Activated gamma-delta T cell (primary cell): ENCODE data around the gene ESRRA.

ENCODE experiments used
- DNase-seq: peaks from one replicate; lab custom pipeline; 2025; lab: John Stamatoyannopoulos, UW

The ESRRA gene

DNA sequence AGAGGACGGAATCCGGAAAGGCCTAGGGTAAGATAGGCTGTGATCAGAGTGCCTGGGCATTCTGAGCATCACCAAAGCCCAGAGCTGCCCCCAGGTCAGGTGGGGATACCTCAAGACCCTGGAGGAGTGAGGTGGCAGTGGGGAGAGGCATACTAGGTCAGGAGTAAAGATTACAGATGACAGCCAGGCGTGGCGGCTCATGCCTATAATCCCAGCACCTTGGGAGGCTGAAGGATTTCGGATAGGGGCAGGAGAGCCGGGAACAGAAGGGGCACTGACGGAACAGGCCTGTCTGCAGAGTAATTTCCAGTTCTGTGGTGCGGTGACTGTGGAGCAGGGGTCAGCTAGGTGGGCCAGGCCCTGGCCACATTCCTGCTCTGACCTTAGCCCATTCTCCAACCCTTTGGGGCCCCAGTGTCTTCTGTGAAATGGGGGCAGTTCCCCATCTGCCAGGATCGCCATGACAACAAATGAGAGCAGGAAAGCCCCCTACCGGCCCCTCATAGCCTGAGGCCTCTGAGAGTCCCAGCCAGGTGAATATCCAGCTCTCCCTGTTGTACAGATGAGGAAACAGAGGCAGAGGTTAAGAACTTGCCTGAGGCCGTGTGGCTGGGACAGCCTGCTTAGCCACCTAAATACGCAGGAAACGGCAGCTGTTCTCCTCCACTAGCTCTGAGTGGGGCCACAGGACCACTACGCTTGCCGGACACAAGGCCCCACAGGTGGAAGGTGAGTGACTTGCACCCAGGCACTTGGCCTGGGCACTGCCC is 30.1 kb upstream of the ESRRA start:
- no peak for DNase-seq

GRCh38 chr11:64275841-64276240 is 29.5 kb upstream of the ESRRA start:
- no peak for DNase-seq

DNA sequence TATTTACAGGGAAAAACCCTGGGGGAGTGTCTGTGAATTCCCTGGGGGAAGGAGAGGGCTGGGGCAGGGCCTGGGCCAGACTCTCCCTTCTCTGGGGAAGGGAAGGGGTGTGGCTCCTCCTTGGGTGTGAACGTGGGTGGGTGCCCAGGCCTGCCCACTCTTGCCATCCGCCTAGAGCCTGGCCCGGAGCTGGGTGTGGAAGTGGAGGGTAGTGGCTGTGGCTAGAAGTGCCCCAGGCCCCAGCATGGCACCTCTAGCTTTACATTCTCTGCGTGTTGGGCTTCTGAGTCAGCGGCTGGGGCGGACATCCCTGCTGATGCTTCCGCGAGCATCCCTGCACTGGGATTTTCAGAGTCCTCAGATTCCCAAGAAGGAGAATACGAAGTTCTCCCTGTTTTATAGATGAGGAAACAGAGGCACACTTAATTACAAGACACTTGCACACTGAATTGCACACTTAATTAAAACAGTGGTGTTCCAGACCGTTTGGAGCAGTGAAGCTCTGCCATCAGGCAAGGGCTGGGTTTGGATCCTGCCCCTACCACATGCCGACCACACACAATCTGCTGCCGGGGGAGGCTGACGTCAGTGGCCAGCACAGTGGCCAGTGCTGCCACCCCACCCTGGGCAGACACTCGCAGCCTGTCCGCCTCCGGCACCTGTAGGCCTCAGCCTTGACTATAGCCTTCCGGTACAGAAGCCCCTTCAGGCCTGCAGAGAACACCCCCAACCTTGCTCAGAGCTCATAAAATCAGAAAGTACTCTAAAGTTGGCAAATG is 28.5 kb upstream of the ESRRA start:
- DNase-seq: no peak

DNA sequence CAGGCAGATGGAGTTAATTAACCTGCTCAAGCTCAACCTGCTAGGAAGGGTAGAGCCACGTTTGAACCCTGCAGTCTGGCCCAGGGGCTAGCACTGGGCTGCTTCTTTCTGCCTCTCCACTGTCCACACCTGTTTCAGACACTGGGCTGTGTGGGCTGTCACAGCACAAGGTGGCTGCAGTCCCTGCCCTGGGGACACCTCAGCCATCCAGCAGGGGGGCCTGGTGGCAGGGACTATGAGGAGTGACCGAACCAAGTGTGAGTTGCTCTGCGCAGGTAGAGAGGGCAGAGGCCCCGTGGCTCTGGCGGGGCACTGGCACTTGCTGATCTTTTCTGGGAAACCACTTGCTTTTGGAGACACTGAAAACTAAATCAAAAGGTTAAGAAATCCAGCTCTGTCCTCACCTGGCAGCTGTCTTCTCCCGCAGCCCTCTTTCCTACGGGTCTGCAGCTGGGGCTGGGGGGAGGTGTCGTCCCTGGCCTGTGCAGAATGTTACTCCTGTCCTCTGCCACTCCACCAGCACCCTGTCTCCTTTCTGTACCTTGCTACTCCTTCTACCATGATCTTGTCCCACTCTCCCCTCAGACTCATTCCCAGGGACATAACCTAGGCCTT is 26.6 kb upstream of the ESRRA start:
- no peak for DNase-seq

- no peak for DNase-seq
Observed at GRCh38 chr11:64281957-64282770, 23.2 kb upstream of the ESRRA start.

- no peak for DNase-seq
Observed at GRCh38 chr11:64283092-64283491, 22.2 kb upstream of the ESRRA start.

GRCh38 chr11:64284048-64284961 is 21.0 kb upstream of the ESRRA start, which contains the start of gene BAD:
TSS of gene BAD (minus strand) at chr11:64284665. CDS start at chr11:64284368, 297 bp downstream.
- peak; percentile 85 for DNase-seq

GRCh38 chr11:64284962-64285884 is 20.1 kb upstream of the ESRRA start, which contains the start of gene GPR137:
TSS of gene GPR137 (plus strand) at chr11:64285848. CDS start at chr11:64286525, 677 bp downstream.
- peak; percentile 84 for DNase-seq

DNA sequence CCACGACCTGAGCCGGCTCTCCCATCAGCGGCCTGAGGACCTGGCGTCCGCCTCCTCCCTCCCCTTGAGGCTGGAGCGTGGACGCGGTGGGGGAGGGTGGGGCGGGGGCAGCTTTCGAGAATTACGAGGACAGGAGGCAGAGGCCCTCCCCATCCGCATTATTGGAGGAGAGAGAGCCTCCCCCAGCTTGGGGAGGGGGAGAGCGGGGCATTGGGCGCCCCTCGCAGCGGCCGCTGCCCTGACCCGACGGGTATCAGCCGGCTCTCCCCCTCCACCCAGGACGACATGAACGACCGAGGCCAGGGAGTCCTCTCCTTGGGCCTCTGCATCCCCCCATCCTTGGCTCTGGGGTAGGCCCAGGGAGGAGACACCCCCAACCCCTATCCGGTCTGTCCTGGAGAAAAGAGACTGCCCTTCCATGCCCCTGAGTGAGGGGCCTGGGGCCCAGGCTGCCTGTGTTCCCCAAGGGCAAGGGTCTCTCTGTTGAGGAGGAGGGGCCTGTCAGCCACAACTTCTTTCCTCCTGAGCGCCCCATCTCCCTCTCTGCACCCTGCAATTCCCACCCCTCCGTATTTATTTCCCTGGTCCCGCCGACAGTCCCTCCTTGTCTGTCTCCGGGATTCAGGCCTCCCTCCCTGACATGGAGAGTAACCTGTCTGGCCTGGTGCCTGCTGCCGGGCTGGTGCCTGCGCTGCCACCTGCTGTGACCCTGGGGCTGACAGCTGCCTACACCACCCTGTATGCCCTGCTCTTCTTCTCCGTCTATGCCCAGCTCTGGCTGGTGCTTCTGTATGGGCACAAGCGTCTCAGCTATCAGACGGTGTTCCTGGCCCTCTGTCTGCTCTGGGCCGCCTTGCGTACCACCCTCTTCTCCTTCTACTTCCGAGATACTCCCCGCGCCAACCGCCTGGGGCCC is 19.2 kb upstream of the ESRRA start:
- DNase-seq: no peak

DNA sequence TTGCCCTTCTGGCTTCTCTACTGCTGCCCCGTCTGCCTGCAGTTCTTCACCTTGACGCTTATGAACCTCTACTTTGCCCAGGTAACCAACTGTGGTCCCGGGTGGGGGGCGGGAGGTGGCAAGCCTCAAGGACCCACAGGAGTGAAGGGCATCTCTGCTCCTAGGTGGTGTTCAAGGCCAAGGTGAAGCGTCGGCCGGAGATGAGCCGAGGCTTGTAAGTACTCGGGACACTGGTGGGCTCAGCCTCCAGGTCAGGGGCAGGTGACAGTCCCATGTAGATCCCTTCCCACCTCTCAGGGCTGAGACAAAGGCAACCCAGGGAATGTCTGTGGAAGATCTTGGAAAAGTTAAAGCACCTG is 18.5 kb upstream of the ESRRA start:
- no peak for DNase-seq

DNA sequence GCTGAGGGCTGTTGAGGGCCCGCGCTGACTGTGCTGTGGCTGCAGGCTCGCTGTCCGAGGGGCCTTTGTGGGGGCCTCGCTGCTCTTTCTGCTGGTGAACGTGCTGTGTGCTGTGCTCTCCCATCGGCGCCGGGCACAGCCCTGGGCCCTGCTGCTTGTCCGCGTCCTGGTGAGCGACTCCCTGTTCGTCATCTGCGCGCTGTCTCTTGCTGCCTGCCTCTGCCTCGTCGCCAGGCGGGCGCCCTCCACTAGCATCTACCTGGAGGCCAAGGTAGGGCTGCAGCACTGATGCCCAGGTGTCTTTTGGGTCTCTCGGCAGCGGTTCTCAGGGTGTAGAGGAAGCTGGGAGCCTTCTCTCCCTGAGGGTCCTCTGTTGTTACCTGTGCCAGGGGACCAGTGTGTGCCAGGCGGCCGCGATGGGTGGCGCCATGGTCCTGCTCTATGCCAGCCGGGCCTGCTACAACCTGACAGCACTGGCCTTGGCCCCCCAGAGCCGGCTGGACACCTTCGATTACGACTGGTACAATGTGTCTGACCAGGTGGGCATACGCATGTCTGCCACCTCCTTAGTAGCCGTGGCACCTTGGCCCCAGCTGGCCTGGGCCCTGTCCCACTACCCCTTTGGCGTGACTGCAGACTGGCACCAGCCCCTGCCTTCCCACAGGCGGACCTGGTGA is 17.5 kb upstream of the ESRRA start:
- no peak for DNase-seq

DNA sequence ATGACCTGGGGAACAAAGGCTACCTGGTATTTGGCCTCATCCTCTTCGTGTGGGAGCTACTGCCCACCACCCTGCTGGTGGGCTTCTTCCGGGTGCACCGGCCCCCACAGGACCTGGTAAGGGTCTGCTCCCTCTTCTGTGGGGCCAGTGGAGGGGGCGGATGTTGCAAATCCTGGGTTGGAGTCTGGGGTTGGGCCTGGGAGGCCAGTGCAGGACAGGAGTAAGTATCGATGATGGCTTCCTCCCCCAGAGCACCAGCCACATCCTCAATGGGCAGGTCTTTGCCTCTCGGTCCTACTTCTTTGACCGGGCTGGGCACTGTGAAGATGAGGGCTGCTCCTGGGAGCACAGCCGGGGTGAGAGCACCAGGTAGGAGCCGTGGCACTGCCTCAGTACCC is 17.0 kb upstream of the ESRRA start:
- DNase-seq: no peak

GRCh38 chr11:64289002-64289564 is 16.2 kb upstream of the ESRRA start:
- DNase-seq: no peak

DNA sequence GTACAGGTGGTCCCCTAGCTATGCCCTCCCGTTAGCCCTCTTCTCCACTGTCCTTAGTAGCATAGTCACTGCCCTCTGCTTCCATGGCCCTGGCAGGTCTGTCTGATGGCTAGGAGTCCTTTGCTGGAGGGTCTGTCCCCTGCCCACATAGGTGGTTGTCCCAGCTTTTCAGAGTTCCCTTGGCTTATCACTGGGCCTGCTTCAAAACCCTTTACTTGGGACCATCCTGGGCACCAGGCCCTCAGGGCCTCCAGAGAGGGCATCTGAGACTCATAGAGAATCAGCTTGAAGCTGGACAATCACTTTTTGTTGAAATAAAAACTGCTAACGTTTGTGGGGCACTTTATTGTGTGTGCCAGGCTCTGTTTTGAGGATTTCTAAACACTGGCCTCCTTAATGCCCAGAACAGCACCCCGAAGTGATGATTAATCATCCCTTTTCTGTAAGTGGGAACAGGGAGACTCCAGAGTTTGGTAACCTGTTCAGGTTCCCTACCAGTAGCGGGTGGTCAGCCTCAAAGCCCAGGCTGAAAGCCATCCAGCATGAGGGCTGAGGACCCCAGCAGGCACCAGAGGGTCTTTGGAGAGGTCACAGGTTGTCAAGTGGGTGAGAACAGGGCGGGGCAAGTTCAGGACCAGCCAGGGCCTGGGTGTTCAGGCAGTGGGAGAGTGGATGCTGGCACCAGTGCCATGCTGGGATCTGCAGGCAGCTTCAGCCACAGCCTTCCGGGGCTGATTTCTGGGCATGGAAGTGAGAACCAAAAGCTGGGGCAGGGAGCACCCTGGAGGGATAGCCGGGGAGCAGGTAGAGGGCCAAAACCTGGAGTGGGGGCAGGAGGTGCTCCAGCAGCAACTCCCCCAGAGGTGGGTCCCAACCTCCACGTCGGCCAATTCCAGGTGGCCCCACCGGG is 14.7 kb upstream of the ESRRA start:
- no peak for DNase-seq

- DNase-seq: no peak
Observed at GRCh38 chr11:64291262-64291751, 14.0 kb upstream of the ESRRA start, which contains the start of gene KCNK4. TSS of gene KCNK4 (plus strand) at chr11:64291302. CDS start at chr11:64293019, 1,717 bp downstream.

- DNase-seq: no peak
Observed at GRCh38 chr11:64291752-64292459, 13.4 kb upstream of the ESRRA start.
